Activated CD4-positive, alpha-beta T cell treated with anti-CD3 and anti-CD28 coated beads, Interleukin-10, Interleukin-2, amounts not matched to agents 100 ng/mL and 50 ng/mL, durations not matched to agents 16 hours and 8 hours (primary cell): ENCODE results near the gene WNT3A.

ENCODE experiments used
- DNase-seq: peaks from one replicate; pipeline ENCODE4 v3.0.0-alpha.2; 2020

WNT3A gene

DNA sequence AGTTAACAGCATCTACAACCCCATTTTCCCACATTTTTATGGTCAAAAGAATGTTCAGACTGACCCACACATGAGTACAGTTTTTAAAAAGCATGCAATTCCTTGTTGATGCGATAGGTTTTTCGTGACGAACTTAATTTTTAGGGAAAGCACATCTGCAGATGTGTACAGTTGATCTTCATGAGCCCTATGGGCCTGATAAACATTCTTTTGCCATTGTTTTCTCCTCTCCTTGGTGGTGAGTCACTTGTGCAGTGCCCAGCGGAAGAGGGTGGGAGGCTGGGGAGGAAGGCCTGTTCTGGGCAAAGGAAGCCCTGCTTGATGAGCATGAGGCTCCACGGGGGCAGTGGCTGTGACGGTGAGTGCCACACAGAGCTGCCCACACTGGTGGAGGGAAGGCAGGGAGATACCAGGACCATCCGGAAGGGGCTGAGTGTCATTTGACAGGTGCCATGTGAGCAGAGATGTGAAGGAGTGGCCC, 81.0 kb downstream of the WNT3A start:
- peak; percentile 42 for DNase-seq

DNA sequence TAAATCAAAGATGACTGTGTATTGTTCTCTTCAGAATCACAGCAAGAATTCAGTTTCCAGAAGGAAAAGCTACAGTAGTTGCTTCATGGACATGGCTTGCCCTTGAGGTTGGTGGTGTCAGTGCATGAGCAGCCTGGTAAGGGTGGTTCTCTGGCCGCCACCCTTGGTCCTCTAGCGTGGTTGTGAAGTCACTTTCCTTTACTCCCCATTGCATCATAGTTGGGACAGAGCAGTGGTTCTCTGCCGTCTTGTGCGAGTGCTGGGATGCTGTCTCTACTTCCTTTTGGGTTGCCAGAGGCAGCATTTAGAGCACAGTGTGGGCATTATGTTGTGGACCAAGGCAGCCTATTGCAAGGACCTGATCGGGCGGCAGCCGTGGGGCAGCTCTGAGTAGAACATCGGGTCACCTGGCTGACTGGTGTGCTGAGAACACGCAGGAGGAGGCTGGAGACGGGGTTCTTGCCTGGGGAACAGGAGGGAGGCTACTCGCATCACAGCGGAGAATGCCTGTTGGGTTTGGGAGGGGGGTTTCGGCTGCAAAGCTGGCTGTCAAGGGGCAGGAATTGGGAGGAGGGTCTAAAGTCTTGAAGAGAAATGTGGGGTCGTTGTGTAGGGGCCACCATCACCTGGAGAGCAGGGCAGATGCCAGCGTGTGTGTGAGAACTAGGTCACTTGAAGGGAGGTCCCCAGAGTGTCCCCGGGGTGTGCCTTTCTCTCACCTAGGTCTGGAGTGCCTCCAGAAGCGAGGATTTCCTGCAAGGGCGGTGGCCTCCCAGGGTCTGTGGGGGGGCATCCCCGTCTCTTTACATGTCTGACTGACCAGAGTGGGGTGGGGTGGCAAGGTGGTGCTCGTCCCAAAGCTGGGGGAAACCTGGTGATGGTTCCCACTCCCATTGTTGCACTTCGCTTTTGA, 82.0 kb downstream of the WNT3A start:
- DNase-seq, result no peak

DNA sequence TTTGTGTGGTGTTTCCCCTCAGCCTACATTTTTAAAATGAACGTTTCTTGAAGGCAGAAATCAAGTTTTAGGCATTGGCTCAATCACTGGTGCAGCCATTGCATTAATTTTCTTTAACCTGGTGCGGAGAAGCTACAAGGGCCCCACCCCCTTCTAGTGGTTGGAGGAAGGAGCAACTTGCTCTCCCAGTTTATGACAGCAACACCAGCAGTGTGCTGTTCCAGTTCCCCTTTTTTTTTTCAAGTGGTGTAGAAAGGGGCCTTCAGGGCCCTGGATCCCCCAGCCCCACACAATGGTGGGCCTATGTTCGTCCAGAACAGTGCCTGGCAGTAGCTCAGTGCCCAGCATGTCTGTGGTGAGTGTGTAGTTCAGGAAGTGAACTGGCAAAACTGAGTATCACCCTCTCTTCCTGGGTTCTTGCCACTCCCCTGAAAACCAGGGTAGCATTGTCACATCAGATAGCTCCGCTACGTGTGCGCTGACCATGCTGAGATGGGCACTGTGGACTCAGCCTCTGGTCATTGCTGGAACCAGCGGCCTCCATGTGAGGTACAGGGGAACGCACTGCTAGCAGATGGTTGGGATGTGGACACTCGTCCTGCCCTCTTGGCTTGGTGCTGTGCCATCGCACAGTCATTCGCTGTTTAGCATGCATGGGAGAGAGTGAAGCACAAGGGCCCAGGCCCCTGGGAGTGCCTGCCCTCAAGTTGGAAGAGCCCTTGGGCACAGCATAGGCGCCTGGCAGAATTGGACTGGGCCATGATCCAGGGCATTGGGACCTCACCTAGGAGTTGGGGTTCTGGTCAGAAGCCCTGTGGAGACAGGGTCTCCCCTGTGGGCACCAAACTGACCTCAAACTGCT, 83.0 kb downstream of the WNT3A start:
- DNase-seq, result no peak

DNA sequence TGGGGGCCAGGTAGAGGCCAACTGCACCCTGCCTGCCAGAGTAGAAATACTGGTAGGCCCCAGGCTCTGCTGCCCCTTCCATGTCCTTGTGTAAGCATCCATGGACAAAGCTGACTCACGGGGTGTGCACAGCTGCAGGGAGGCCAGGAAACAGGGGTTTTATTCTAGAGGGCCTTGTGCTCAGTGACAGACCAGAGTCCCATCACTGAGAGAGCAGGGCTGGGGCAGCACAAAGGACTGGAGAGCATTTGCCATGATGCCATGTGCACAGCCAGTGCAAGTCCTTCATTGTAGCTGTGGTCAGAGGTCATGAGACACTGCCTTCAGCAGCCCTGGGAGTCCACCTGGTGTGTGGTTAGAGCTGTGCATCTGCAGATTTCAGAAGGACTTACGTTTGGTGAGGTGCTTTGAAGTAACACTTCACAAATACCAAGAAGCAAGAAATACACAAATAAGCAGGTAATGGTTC, 83.8 kb downstream of the WNT3A start:
- DNase-seq, result no peak

DNA sequence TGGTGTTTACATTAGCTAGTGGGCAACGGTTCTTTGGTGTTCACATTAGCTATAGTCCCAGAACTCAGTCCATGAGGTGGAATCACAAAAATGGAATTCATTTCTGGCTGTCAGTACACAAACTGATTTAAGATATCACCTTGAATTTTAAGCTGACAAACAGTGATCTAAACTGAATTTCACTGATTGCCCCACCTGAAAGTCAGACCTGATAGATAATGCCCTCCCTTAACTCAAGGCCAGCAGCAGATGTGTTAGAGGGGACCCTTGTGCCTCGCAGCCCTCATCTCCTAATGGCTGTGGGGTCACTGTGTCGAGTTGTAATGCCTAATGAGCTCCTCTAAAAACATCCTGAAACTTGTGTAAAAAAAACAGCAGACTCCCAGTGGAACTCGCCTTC, 84.3 kb downstream of the WNT3A start:
- no peak for DNase-seq

DNA sequence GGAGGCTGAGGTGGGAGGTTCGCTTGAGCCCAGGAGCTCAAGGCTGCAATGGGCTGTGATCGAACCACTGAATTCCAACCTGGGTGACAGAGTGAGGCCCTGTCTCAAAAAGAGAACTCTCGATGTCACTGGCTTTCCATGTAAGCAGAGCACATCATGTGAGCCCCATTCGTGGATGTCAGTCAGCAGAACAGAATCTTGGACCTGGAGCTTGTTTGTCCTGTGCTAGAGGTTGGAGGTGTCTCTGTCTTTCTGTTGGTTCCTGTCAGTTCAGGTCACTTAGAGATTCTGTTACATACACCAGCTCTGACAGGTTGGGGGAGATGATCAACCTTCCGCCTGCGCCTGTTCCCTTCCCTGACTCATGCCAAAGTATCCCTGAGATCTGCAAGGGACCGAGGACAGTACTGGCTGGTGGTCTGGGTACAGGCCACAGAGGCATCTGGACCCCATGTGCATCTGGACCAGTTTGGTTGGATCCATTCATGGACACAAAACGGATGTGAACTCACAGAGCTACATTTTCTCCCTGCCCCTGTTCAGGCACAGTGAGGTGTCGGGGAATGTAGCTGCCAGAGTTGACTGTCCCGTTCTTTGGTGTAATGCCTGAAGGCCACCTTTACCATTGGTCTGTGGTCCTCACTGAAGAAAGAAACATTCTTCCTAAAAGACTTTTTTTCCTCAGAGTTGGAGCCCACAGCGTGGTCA, 85.7 kb downstream of the WNT3A start:
- DNase-seq, result no peak

DNA sequence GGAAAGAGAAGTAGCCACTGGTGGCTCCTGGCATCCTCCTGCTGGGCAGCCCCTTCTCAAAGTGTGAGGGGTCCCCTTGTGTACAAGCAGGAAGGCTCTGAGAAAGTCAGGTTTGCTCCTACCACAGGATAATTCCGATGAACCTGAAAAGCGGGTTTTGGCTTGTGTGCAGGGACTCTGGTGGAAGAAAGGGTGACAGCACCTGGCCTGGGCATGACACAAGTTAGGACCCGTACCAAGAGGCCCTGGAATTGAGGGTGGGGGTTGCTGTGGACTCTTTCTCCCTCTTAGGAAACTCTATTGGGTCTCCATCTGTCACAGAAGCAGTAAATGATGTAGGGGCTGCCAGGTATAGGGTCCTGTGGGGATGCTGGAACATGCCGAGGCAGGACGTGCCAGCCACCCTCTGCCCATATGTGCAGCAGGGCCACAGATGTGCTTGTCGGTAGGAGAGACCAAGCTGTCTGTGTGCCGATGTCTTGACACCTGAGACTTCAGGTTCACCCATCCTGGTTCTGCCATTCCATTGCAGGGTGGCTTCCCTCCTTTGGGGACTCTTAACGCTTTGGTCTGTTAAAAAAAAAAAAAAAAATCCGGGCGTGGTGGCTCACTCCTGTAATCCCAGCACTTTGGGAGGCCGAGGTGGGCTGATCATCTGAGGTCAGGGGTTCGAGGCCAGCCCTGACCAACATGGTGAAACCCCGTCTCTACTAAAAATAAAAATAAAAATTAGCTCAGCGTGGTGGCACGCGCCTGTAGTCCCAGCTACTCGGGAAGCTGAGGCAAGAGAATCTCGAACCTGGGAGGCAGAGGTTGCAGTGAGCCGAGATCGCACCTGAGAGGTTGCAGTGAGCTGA, 86.5 kb downstream of the WNT3A start:
- DNase-seq, result no peak

DNA sequence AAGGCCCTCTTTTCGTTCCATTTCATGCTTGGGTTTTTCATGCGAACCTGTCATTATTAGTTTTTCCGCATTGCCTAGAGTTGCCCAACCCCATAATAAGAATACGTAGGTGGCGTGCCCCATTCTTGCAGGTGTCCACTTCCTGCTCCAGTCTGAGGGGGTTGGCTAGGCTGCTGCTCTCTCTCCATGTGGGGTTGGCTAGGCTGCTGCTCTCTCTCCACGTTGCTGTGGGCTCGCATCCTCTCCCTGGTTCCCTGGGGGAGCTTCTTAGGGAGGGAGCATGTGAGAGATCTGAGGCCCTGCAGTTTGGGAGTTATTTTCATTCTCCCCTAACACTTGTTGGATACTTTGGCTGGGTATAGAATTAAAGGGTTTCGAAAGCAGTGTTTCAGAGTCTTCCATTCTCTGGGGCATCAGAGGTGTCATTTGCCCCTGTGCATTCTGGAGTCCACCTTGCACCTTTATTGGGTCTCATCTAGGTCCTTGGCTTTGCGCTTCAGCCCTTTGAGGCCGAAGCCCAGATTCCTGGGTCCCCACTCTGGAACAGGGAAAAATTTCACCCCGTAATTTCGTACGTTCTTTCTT, 87.7 kb downstream of the WNT3A start:
- DNase-seq, result no peak

DNA sequence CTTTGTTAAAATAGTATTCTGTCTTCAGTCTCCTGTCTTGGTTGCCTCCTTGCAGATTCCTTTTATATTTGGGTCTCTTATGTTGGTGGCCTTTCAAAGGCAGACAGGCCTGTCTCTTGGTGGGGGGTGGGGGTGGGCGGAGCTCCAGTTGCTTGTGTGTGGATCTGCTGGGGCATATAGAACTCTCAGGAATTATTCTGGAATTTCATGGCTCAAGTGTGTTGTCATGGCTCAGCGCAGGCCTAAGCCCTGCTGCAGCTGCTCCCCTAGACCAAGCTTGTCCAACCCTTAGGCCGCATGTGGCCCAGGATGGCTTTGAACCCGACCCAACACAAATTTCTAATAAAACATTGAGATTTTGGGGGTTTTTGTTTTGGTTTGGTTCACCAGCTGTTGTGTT, 88.4 kb downstream of the WNT3A start:
- DNase-seq, result no peak

DNA sequence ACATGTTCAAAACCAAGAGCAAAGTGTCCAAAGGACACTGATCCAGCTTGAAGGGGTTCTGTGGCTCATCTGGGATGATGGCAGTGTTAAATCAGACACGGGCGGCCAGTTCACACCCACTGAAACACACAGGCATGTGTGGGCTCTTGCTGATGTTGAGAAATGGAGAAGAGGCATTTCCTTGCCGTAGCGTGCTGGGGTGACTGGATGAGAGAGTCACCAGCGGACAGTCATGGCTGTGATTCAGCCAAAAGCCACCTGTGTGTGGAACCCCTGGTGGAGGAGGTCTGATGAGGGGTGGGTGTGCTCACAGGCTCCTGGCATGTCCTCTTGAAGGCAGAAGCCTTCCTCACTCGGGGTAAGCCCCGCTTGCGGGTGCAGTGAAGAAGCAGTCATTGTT, 89.1 kb downstream of the WNT3A start:
- no peak for DNase-seq

DNA sequence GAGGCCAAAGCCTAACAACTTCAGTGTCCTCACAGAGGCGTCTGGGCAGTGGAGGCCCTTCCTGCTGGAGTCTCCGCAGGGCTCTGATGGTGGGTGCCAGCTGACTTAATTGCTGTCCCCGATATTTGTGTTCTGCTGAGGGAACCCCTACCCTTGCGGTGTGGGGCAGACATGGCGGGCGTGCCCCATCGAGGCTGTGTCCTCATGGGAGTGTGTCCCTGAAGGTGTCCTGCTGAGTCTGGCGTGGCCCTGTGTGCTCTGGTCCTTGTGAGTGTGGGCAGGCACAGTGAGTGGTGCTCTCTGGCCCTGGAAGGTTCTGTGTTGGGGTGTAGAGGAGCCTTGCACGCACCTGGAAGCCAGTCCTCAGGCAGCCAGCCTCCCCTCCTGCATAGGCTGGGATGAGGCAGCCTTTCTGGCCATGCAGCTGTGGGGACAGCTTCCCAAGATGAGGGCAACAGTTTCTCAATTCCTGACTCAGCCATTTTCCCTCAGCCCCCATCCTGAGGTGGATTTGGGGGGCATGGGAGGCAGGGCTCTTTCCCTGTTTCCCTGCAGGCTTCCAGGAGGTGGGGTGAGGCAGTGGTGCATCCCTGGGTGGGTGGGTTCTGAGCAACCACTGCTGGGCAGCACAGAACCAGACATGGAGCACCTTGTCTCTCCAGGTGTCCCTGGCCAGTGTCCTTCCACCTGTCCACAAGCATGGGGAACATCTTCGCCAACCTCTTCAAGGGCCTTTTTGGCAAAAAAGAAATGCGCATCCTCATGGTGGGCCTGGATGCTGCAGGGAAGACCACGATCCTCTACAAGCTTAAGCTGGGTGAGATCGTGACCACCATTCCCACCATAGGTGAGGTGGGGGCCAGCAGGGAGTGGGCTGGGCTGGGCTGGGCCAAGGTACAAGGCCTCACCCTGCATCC, 89.9 kb downstream of the WNT3A start:
- no peak for DNase-seq

DNA sequence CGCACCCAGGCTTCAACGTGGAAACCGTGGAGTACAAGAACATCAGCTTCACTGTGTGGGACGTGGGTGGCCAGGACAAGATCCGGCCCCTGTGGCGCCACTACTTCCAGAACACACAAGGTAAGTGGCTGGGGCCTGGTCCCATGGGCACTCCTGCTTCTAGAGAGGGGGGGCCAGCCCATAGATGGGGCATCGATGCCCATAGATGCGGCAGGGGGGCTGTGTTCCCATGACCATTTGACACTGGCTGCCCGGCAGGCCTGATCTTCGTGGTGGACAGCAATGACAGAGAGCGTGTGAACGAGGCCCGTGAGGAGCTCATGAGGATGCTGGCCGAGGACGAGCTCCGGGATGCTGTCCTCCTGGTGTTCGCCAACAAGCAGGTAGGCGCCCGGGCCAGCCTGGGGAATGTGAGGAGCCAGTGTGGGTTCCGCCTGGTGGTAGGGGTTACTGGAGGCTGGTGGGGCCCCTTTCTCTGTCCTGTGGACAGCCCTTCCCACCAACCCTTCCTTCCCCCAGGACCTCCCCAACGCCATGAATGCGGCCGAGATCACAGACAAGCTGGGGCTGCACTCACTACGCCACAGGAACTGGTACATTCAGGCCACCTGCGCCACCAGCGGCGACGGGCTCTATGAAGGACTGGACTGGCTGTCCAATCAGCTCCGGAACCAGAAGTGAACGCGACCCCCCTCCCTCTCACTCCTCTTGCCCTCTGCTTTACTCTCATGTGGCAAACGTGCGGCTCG, 90.7 kb downstream of the WNT3A start:
- DNase-seq, result no peak

DNA sequence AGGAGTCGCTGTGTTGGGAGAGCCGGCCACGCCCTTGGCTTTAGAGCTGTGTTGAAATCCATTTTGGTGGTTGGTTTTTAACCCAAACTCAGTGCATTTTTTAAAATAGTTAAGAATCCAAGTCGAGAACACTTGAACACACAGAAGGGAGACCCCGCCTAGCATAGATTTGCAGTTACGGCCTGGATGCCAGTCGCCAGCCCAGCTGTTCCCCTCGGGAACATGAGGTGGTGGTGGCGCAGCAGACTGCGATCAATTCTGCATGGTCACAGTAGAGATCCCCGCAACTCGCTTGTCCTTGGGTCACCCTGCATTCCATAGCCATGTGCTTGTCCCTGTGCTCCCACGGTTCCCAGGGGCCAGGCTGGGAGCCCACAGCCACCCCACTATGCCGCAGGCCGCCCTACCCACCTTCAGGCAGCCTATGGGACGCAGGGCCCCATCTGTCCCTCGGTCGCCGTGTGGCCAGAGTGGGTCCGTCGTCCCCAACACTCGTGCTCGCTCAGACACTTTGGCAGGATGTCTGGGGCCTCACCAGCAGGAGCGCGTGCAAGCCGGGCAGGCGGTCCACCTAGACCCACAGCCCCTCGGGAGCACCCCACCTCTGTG, 91.6 kb downstream of the WNT3A start:
- DNase-seq, result no peak

DNA sequence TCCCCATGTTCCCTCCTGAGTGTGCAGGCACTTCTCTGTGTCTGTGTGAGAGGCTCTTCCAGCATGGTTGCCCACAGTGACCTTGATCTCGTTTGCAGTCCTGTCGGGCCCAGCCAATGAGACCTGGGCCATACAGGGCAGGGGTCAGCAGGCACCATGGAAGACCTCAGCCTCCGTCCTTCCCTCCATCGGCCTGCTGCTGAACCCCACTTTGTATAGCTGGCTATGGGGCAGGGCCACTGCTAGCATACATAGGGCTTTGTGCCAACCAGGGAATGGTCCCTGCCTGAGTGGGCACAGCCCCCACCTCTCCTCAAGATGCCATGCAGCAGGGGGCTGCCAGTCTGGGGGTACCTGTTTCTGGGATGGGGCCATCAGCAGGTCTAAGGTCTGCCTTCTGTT, 92.5 kb downstream of the WNT3A start:
- no peak for DNase-seq

DNA sequence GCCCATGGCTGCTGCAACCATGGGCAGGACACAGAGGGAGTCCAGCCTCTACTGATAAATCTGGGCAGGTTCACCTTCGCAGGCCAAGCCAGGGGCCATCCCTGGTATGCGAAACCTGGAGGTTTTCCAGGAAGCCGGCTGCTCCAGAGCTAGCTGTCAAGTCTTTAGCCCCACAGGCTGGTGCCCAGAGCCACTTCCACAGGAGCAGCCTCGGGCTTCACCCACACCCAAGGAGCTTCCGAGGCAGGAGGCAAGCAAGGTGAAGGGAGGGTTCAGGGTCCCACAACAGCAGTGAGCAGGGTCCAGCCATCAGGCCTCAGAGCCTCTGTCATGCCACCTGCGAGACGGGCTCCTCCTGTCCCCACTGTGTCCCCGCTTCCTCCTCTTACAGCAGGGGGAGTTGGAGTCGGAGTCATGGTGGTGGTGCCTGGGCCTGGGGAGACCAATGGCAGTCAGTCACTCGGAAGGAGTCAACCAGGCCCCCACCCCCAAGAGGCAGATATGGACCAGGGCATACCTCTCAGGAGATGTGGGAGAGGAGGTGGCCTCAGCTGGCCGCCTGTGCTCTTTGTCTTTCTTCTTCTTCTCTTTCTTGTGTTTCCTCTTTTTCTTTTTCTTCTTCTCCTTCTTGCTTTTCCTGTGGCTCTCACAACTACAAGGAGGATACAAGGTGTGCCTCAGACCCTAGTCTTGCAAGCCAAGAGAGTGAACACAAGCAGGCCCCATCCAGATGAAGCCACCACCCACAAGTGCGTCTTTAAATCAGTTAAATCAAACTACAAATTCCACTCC, 94.2 kb downstream of the WNT3A start:
- no peak for DNase-seq

DNA sequence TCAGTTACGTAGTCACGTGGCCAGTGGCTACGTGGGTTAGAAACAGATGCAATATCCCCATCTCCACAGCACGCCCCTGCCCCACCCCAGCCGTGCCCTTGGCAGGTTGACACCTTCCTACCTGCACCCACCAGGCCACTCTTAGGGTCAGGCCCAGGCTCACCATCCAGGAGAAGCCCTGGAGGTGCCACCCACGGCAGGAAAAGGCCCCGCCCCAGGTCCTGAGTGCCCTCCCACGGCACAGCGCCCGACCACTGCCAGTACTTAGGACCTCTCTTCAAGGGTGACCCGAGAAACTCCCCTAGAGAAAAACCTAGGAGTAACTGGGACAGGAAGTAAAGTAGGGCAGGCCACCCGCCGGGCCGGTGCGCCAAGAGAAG, 94.8 kb downstream of the WNT3A start:
- DNase-seq, result peak; percentile 28

DNA sequence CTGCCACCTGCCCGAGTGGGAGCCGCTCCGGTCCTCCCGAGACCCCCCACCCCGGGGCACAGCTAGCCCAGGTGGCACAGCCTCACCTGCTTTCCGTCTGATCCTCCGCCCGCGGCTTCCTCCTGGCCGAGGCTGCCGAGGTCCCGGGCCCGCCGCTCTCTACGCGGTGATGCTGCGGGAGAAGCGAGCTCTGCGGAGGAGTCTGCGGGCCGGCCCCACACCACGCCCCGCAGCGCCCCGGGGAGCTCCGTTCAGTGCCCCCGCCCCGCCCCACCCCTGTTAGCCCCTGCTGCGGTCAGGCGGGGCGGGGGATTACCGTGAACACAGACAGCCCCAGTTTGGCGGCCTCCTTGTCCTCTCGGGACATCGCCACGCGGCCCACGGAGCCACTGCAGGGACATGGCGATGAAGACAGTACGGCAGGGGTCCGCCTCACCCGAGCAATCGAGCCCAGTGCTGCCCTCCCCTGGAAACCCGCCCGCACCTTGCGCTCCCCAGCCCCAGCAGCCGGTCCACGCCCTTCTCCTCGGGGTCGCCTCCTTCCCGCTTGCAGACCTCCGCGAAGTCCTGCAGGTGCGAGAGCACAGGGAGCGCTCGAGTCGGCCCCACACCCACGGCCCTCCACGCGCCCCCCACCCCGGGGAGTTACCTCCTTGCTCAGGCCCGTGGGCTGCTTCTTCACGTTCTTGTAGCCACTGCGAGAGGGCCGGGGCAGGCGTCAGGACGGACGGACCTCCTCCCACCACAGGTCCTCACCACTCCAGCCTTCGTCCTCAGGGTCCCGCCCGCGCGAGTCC, 95.4 kb downstream of the WNT3A start:
- DNase-seq, result peak; percentile 62
